Tibial nerve (tissue), 4 donors: Measurements from ENCODE around the gene VKORC1L1. TPM values are rescaled to one million over a fixed set of nuclear protein-coding genes. Genes with fewer than 3 reads are reported as not detected.
"Not testable (repeated sequence)": the region's sequence is repeated elsewhere in the genome, so short reads cannot be mapped to it uniquely, and the experiment has no call there.

Experiments
- DNase-seq, 2 donors: peaks; one replicate each; pipeline ENCODE4 v3.0.0-alpha.2; 2019; ENCODE audit warnings: low spot score in 2 of 2
- H3K27ac ChIP-seq, 4 donors: fragments of 200-600 bp; sonication (generic) in 3 of 4; one replicate each; pipeline ENCODE4 v1.5.1; 2017 to 2019; ENCODE audit warnings: mild to moderate bottlenecking in 1 of 4
- H3K27me3 ChIP-seq, 2 donors: fragments of 200-600 bp; sonication (generic) in 1 of 2; one replicate each; pipeline versions ENCODE4 v1.5.1 to v1.6.0; 2017 to 2019
- H3K36me3 ChIP-seq, 3 donors: fragments of 200-600 bp; sonication (generic); one replicate each; pipeline ENCODE4 v1.5.1; 2018 to 2019
- H3K4me1 ChIP-seq, 4 donors: fragments of 200-600 bp; sonication (generic) in 3 of 4; one replicate each; pipeline ENCODE4 v1.5.1; 2017 to 2019
- H3K4me3 ChIP-seq, 4 donors: fragments of 200-600 bp; sonication (generic) in 3 of 4; one replicate each; pipeline ENCODE4 v1.5.1; 2017 to 2019; ENCODE audit warnings: mild to moderate bottlenecking in 1 of 4, moderate library complexity in 1 of 4
- H3K9me3 ChIP-seq, 4 donors: fragments of 200-600 bp; sonication (generic) in 3 of 4; one replicate each; pipeline ENCODE4 v1.5.1; 2017 to 2019
- EP300 ChIP-seq, 2 donors: sonication (generic); formaldehyde crosslinking; IDR thresholded peaks; one replicate each; pipeline ENCODE4 v1.6.1; 2017; ENCODE audit warnings: antibody characterized with exemption in 2 of 2, mild to moderate bottlenecking in 1 of 2
- POLR2A ChIP-seq, 2 donors: fragments of 450-650 bp; IDR thresholded peaks; one replicate each; pipeline ENCODE4 v1.6.1; 2017; ENCODE audit warnings: antibody characterized with exemption in 2 of 2, mild to moderate bottlenecking in 2 of 2, moderate library complexity in 2 of 2
- WGBS, 2 donors: methylation state at CpG; one replicate each; pipeline ENCODE4 v1.1.5; 2018; 5-methylcytosine and 5-hydroxymethylcytosine counted together
- total RNA-seq, 4 donors: library from RNA; depleted of rRNA; stranded (reverse); fragments of >200 nt; gene quantifications; one replicate each; pipeline ENCODE4 v1.1.0, GENCODE V29; 2016
- TF ChIP-seq, protein P1 (sequence below), 5 experiments: fragments of 200-600 bp in 3 of 5; fragments of 450-650 bp in 2 of 5; sonication (generic) in 3 of 5; IDR thresholded peaks; one replicate each; pipeline ENCODE4 v1.5.1; 2016 to 2019; ENCODE audit warnings: antibody characterized with exemption in 5 of 5, mild to moderate bottlenecking in 3 of 5, moderate library complexity in 2 of 5

Gene VKORC1L1
- total RNA-seq, 4 donors from 2014 or later = 24.1 to 33.7 (median 30.3) TPM

DNA sequence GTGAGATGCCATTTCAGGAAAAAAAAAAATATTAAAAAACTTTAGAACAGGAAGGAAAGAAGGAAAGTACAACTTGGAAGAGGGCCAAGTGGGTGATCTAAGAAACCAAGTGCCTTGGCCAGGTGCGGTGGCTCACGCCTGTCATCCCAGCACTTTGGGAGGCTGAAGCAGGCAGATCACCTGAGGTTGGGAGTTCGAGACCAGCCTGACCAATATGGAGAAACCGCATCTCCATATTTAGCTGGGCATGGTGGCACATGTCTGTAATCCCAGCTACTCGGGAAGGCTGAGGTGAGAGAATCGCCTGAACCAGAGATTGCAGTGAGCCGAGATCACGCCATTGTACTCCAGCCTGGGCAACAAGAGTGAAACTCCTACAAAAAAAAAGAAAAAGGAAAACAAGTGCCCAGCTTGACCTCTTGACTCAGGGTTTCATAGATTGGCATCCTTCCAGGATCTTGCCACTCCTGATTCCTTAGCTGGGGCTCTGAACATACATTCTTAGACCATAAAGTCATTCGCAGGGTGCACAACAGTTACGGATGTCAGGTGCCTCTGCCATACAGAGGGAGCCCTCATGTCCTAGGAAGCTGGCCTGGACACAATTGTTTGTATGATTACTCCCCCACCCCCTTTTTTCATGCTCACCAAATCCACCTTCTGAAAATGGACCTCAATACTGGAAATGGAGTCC lies 111.2 kb downstream of the VKORC1L1 start:
- no peak for DNase-seq
- peaks cover 0 to 30% (median 12%) of the 10 kb centered on the region in 4 donors for H3K4me1 ChIP-seq
- no peak overlapping the region for H3K4me3 ChIP-seq
- H3K9me3 ChIP-seq = no peaks in the 10 kb centered on the region
- no peak for TF ChIP-seq EP300 (IDR thresholded peaks at IDR 0.05)
- TF ChIP-seq, protein P1, sequence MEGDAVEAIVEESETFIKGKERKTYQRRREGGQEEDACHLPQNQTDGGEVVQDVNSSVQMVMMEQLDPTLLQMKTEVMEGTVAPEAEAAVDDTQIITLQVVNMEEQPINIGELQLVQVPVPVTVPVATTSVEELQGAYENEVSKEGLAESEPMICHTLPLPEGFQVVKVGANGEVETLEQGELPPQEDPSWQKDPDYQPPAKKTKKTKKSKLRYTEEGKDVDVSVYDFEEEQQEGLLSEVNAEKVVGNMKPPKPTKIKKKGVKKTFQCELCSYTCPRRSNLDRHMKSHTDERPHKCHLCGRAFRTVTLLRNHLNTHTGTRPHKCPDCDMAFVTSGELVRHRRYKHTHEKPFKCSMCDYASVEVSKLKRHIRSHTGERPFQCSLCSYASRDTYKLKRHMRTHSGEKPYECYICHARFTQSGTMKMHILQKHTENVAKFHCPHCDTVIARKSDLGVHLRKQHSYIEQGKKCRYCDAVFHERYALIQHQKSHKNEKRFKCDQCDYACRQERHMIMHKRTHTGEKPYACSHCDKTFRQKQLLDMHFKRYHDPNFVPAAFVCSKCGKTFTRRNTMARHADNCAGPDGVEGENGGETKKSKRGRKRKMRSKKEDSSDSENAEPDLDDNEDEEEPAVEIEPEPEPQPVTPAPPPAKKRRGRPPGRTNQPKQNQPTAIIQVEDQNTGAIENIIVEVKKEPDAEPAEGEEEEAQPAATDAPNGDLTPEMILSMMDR (IDR thresholded peaks at IDR 0.05) = no peak
- peaks cover 0 to 11% (median 3%) of the 10 kb centered on the region in 3 donors for H3K36me3 ChIP-seq
- H3K27me3 ChIP-seq = no peaks in the 10 kb centered on the region
- H3K27ac ChIP-seq = peak overlapping the region in 1 of 4 donors; percentile 16
- 74 to 82% methylated on average over 10 of the region's 10 CpGs for WGBS, 2 donors

DNA sequence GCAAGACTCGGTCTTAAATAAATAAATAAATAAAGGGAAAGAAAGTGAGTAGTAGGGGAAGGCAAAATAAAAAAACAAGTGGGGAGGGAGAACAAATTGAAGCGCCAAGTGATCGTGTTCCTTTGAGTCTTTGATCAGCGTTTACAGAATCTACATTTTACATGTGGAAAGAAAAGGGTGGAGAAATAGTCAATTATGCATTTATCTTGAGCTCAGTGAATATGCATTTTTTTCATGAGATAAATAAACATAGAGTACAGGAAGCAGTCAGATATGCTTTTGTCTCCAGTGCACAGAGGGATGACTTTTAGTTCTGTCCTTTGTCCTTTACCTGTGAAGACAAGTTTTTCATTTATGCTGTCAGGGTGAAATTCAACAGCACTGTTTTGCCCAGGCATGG lies 115.2 kb downstream of the VKORC1L1 start:
- no peak overlapping the region for H3K4me3 ChIP-seq
- no peaks in the 10 kb centered on the region for H3K36me3 ChIP-seq
- no peaks in the 10 kb centered on the region for H3K27me3 ChIP-seq
- H3K4me1 ChIP-seq = no peaks in the 10 kb centered on the region
- H3K27ac ChIP-seq = no peak overlapping the region
- no peak for DNase-seq
- 70 to 71% methylated on average over 4 of the region's 4 CpGs for WGBS, 2 donors
- H3K9me3 ChIP-seq = no peaks in the 10 kb centered on the region
- TF ChIP-seq, protein P1 (IDR thresholded peaks at IDR 0.05) = no peak
- TF ChIP-seq POLR2A (IDR thresholded peaks at IDR 0.05) (no peak), EP300 (IDR thresholded peaks at IDR 0.05) (no peak)

DNA sequence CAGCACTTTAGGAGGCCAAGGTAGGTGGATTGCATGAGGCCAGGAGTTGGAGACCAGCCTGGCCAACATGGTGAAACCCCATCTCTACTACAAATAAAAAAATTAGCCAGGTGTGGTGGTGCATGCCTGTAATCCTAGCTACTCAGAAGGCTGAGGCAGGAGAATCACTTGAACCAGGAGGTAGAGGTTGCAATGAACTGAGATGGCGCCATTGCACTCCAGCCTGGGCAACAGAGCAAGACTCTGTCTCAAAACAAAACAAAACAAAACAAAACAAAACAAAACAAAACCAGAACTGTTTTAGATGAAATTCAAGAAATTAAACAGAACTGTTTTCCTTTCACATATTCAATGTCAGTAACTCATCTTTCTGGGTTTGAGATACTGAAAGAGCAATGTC lies 115.6 kb downstream of the VKORC1L1 start:
- H3K36me3 ChIP-seq, H3K9me3 ChIP-seq, H3K4me3 ChIP-seq, DNase-seq, H3K27ac ChIP-seq, H3K4me1 ChIP-seq, H3K27me3 ChIP-seq: not testable (repeated sequence)
- WGBS, 2 donors = 85 to 90% methylated on average over 1 of the region's 1 CpG

DNA sequence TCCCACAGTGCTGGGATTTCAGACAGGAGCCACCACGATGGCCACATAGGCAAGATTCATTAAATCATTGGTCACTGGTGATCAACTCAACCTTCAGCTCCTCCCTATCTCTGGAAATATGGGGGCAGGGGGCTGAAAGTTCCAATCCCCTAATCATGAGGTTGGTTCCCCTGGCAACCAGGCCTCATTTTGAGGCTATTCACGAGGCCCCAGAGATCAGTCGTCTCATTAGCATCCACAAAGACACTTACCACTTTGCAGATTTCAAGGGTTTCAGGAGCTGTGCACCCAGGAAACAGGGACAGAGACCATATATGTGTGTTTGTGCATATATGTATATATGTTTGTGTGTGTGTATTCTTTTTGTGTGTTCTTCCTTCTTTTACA lies 116.8 kb downstream of the VKORC1L1 start:
- TF ChIP-seq, protein P1 (IDR thresholded peaks at IDR 0.05) = no peak
- no peak for TF ChIP-seq EP300 (IDR thresholded peaks at IDR 0.05)
- no peak for TF ChIP-seq POLR2A (IDR thresholded peaks at IDR 0.05)
- H3K4me3 ChIP-seq = no peak overlapping the region
- no peaks in the 10 kb centered on the region for H3K4me1 ChIP-seq
- H3K27ac ChIP-seq = no peak overlapping the region
- WGBS, 2 donors = 46 to 54% methylated on average over 3 of the region's 3 CpGs
- DNase-seq = no peak
- H3K36me3 ChIP-seq = no peaks in the 10 kb centered on the region
- H3K9me3 ChIP-seq = no peaks in the 10 kb centered on the region
- no peaks in the 10 kb centered on the region for H3K27me3 ChIP-seq

DNA sequence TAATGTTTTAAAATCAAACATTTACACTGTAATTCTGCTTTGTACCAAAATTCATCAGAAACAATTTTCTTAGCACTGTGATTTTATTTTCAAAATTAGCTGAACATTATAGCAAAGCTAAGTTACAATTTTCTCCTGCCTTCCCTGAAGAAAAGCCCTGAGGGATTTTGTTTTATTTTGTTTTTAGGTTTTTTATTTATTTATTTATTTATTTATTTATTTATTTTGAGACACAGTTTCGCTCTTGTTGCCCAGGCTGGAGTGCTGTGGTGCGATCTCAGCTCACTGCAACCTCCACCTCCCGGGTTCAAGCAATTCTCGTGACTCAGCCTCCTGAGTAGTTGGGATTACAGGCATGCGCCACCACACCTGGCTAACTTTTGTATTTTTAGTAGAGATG lies 119.0 kb downstream of the VKORC1L1 start:
- not testable (repeated sequence) for H3K36me3 ChIP-seq, H3K27ac ChIP-seq, H3K4me1 ChIP-seq, H3K4me3 ChIP-seq, H3K27me3 ChIP-seq, H3K9me3 ChIP-seq, DNase-seq
- 88 to 98% methylated on average over 5 of the region's 5 CpGs for WGBS, 2 donors

DNA sequence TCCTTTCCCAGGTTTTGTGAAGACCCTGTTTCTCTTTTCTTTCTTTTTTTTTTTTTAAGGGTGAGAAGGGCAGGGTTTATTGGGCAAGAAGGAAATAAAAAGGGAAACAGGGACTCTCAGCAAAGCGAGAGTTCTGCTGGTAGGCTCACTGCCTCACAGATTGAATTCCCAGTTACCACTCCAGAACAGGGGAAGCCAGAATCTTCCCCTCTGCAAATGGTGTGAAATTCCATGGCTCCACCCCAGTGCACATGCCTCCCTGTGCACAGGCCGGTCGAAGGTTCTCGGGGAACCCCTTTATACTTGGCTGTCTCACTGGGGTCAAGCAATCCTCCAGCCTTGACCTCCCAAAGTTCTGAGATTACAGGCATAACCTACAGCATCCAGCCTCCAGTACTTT lies 119.7 kb downstream of the VKORC1L1 start:
- Histone ChIP-seq H3K4me1 (no peaks in the 10 kb centered on the region), H3K36me3 (no peaks in the 10 kb centered on the region), H3K27ac (no peak overlapping the region), H3K4me3 (no peak overlapping the region), H3K9me3 (no peaks in the 10 kb centered on the region), H3K27me3 (no peaks in the 10 kb centered on the region)
- DNase-seq = no peak
- TF ChIP-seq EP300 (IDR thresholded peaks at IDR 0.05) = no peak
- no peak for TF ChIP-seq POLR2A (IDR thresholded peaks at IDR 0.05)
- TF ChIP-seq, protein P1 (IDR thresholded peaks at IDR 0.05) = no peak
- 72 to 81% methylated on average over 4 of the region's 4 CpGs for WGBS, 2 donors

DNA sequence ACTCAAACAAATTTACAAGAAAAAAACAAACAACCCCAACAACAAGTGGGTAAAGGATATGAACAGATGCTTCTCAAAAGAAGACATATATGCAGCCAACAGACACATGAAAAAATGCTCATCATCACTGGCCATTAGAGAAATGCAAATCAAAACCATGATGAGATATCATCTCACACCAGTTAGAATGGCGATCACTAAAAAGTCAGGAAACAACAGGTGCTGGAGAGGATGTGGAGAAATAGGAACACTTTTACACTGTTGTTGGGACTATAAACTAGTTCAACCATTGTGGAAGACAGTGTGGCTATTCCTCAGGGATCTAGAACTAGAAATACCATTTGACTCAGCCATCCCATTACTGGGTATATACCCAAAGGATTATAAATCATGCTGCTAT lies 122.1 kb downstream of the VKORC1L1 start:
- H3K4me1 ChIP-seq, DNase-seq, H3K36me3 ChIP-seq, H3K4me3 ChIP-seq, H3K27ac ChIP-seq, H3K27me3 ChIP-seq, H3K9me3 ChIP-seq: not testable (repeated sequence)
- WGBS, 2 donors = 0 to 43% methylated on average over 1 of the region's 1 CpG

DNA sequence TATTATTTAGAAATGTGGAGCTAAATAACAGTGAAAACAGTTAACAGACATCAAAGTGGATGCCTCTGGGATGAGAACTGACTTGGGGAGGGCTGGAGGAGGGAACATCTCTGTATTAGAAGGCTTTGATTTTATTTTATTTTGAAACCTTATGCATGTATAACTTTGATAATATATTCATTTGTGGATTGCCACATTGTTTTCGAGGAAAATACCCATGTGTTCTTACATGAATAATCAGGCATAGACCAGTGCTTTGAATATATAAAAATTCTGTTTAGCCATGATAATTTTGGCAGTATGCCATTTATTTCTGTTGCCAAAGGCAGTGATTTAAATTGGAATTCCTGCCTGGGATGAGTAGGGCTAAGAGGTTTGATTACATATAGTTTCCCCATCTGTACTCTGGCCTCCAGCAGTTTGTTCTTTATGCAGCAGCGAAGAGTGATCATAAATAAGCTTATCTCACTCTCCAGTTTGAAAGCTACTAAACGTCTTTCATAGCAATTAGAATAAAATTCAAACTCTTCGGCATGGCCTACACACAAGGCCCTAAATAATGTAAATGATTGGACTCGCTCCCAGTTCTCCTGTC lies 128.0 kb downstream of the VKORC1L1 start:
- H3K27ac ChIP-seq, H3K4me3 ChIP-seq, DNase-seq, H3K4me1 ChIP-seq, H3K36me3 ChIP-seq, H3K27me3 ChIP-seq, H3K9me3 ChIP-seq: not testable (repeated sequence)
- 24 to 39% methylated on average over 1 of the region's 5 CpGs for WGBS, 2 donors

DNA sequence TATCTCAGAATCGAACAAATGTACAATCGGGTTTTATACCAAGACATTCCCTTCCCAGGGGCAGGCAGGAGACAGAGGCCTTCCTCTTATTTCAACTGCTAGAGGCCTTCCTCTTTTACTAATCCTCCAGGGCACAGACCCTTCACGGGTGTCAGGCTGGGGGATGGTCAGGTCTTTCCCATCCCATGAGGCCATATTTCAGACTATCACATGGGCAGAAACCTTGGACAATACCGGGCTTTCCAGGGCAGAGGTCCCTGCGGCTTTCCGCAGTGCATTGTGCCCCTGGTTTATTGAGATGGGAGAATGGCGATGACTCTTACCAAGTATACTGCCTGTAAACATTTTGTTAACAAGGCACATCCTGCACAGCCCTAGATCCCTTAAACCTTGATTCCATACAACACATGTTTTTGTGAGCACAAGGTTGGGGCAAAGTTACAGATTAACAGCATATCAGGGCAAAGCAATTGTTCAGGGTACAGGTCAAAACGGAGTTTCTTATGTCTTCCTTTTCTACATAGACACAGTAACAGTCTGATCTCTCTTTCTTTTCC lies 132.3 kb downstream of the VKORC1L1 start:
- not testable (repeated sequence) for H3K9me3 ChIP-seq, H3K27me3 ChIP-seq, H3K4me1 ChIP-seq, H3K27ac ChIP-seq, DNase-seq, H3K4me3 ChIP-seq, H3K36me3 ChIP-seq
- 59 to 66% methylated on average over 8 of the region's 8 CpGs for WGBS, 2 donors
